Fibroblast of skin of abdomen (primary cell): ENCODE results near the gene FICD. TPM values are rescaled to one million over a fixed set of nuclear protein-coding genes. Genes with fewer than 3 reads are reported as not detected.
"Not testable (repeated sequence)": the region's sequence is repeated elsewhere in the genome, so short reads cannot be mapped to it uniquely, and the experiment has no call there.

Experiments
- DNase-seq: peaks from one replicate; pipeline ENCODE4 v3.0.0-alpha.2; 2013
- polyA plus RNA-seq, 2 experiments: library from polyadenylated mRNA; unstranded; fragments of 120-200 nt; gene quantifications; one replicate each; pipeline ENCODE4 v1.2.1, GENCODE V29; 2013; ENCODE audit not compliant: insufficient read length in 2 of 2

The FICD gene
- polyA plus RNA-seq (2013, experiment 1 of 2; ENCODE audit: insufficient read length), result 5.3 TPM
- 6.1 TPM for polyA plus RNA-seq (2013, experiment 2 of 2; ENCODE audit: insufficient read length)

DNA sequence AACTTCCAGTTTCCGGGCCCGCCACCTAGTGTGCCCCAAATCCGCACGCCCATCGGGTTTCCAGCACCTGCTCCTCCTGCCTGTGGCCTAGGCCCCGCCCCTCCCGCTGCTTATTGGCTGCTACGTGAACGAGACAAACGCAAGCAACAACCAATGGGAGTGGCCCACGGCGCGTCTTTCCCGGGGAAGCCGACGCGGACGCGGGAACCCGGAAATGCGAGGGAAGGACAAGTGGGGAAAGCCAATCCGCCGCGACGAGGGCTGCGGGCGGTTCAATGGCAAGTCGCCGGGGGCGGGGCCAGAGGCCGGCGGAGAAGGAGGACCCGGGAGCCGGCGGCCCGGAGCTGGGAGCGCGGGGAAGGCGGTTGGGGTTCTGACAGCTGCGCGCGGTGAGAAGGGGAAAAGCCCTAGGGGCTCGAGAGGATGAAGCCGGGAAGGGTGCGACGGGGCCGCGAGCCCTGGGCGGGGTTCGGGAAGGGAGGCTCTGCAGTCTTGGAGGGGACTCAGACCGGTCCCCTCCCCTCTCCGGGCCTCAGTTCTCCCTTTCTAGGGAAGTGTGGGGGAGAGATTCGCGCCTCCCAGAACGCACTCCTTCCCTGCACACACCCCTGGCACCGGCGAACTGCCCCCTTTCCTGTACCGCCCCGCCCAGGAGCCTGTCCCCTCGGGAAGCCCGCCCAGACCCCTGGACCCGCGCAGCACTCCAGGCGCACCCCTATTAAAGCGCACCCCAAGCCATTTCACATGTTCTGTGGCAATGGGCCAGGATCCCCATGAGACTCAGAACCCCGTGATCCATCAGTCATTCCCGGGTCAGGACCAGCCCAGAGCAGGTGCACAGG, at the start of gene FICD:
FICD (plus strand) TSS at position 305 of the 842 bp plus-strand sequence. CDS start 1,696 bp downstream, outside the sequence.
- peak; percentile 98 for DNase-seq

DNA sequence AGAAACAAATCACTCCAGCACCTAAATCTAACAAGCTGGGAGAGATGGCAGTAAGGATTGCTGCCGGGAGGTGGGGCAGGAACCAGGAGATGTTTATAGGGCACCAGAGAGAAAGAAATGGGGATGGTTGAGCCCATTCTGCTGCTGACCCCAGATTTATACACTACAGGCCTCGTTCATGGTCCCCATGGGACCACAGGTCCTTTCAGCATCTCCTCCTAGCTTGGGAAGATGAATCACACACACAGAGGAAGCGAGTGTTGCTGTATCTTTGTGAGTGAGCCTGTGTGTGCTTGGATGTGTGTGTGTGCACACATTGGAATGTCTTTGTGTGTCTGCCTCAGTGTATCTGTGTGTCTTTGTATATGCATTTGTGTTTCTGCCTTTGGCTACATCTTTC, 49.7 kb upstream of the FICD start:
- no peak for DNase-seq

- DNase-seq, result peak; percentile 37
These were observed 46.7 kb upstream of the FICD start for GRCh38 chr12:108468196-108468968.

DNA sequence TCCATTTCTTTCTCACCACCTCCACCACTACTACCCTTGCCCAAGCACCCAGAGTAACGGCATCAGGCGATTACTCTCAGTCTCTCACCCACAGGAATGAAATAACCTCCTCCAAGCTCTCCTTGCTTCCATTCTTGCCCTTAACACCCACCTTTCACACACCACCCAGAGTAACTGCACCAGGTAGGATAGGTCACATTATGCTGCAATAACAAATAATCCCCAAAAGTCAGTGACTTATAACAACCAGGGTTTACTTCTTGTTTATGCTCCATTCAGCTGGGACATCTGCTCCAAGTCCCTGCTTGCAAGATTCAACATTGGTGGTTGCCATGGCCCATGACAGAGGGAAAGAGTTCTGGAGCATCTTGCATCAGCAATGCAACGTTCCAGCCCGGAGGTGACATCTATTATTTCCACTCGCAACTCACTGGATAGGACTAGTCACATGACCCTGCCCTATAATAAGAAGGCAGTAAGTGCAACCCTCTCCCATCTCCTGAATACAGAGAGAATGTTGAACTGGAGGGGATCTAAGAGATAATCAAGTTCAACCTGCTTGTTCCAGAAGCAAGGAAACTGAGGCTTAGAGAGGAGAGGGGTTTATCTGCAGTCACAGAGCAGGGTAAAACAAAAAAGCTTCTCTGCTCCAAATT, 41.5 kb upstream of the FICD start:
- DNase-seq, result no peak

- DNase-seq, result no peak
These were observed 39.7 kb upstream of the FICD start for GRCh38 chr12:108475396-108475795.

- no peak for DNase-seq
These were observed 37.8 kb upstream of the FICD start for GRCh38 chr12:108477055-108477880.

DNA sequence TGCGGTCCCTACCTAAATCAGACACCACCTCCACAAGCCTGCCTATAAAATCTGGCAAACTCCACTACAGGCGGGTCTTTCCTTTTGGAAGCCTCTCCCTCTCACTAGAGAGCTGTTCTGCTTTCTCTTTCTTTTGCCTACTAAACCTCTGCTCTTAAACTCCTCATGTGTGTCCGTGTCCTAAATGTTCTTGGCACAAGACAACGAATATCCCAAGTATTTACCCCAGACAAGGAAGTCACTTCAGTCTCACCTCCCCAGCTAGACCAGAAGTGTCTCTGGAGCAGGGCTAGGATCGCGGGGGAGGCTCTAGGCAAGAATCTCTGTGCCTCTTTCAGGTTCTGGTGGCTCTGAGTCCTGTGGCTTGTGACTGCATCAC, 37.2 kb upstream of the FICD start:
- DNase-seq, result no peak

DNA sequence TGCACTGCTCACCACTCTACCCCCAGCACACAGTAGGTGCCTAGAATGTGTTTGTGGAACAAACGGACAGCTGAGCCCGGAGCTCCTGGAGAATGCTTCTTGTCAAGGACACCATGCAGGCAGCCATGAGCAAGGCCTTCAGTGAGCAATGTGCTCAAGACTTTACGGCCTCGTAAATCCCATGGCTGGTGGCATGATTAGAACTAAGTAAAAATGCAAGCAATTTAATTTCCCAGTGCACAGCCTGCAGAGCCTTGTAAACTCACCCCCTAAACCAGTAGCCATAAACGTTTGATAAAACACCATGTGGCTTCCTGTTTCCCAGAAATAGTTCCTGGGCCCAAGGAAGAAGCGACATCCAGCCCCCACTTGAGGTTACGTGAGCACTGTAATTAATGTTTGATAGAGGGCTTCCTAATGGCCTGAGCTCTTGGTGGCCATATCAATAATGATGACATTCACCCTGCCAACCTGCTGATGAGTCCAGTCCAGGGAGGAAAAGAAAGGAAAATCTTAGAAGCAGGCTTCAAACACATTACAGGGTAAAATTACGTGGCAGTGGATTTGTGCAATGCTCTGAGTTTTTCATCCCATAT, 36.4 kb upstream of the FICD start:
- no peak for DNase-seq

GRCh38 chr12:108479364-108480070, 35.6 kb upstream of the FICD start:
- DNase-seq, result no peak

DNA sequence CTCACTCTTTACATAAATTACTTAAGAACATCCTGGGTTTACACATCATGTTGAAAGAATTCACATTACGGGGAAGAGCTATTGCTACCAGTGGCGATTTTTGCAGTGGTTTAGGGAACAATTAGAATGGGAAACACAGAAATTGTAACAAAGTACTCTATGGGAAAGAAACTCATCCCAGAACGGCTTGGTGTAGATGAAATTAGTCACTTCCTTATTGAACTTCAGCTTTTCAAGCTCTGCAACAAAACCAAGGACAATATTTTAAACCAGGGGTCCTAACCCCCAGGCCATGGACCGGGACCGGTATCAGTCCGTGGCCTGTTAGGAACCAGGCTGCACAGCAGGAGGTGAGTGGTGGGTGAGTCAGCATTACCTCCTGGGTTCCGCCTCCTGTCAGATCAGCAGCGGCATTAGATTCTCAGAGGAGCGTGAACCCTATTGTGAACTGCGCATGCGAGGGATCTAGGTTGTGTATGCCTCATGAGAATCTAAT, 32.3 kb upstream of the FICD start:
- no peak for DNase-seq

GRCh38 chr12:108483213-108484059, 31.6 kb upstream of the FICD start:
- no peak for DNase-seq

DNA sequence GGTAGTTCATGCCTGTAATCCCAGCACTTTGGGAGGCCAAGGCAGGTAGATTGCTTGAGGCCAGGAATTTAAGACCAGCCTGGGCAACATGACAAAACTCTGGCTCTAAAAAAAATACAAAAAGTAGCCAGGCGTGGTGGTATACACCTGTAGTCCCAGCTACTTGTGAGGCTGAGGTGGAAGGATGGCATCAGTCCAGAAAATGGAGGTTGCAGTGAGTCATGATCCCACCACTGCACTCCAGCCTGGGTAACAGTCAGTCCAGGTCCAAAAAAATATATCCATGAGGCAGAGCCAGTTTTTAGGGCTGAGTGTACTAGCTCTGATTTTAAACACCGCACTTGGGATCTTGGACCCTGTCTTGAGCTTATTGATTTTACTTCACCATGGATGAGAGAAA, 30.6 kb upstream of the FICD start:
- no peak for DNase-seq

DNA sequence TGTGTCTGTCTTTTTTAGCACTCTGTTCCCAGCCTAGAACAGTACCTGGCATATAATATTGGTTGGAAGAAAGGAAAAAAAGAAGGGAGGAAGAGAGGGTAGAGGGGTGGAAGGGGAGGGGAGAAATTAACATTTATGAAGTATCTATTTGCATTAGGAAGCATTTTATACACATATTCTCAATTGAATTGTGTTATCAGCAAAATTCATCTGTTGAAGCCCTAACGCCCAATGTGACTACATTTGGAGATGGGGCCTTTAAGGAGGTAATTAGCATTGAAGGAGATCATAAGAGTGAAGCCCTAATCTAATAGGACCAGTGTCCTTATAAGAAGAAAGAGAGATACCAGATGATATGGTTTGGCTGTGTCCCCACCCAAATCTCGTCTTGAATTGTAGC, 30.2 kb upstream of the FICD start:
- no peak for DNase-seq

GRCh38 chr12:108485371-108485770, 29.7 kb upstream of the FICD start:
- not testable (repeated sequence) for DNase-seq

DNA sequence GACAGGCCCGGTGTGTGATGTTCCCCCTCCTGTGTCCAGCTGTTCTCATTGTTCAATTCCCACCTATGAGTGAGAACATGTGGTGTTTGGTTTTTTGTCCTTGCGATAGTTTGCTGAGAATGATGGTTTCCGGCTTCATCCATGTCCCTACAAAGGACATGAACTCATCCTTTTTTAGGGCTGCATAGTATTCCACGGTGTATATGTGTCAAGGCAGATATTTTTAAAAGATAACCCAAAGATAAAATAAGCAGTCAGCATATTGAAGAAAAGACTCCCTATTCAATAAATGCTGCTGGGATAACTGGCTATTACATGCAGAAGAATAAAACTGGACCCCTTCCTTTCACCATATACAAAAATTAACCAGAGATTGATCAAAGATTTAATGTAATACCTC, 28.0 kb upstream of the FICD start:
- not testable (repeated sequence) for DNase-seq

DNA sequence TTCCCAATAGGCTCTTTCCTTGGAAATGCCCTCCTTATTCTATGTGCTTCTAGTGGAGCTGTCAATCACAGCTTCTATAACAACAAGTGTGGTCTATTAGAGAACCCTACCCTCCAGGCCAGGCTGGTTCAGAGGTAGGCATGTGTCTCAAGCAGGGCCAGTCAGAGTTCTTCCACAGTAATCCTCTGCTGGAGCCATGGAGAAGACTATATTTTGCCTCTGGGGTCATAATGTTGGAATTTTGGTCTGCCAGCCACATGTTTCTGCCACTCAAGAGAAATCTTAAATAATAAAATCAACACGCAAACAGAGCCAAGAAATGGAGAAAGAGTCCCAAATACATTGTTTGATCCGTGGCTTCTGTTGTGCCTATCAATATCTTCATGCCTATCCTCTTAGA, 23.8 kb upstream of the FICD start:
- DNase-seq, result no peak

GRCh38 chr12:108495054-108495453, 20.0 kb upstream of the FICD start:
- no peak for DNase-seq

- DNase-seq, result no peak
These were observed 19.1 kb upstream of the FICD start for GRCh38 chr12:108495823-108496579.

GRCh38 chr12:108498136-108498535, 16.9 kb upstream of the FICD start:
- no peak for DNase-seq
